Transverse colon (tissue), 4 donors: ENCODE data around the gene TJP3. TPM values are rescaled to one million over a fixed set of nuclear protein-coding genes. Genes with fewer than 3 reads are reported as not detected.
"Not testable (repeated sequence)": the region's sequence is repeated elsewhere in the genome, so short reads cannot be mapped to it uniquely, and the experiment has no call there.

Experiments
- DNase-seq: peaks from one replicate; pipeline ENCODE4 v3.0.0-alpha.2; 2019
- H3K27ac ChIP-seq, 4 donors: fragments of 200-600 bp; sonication (generic); 2 replicates each; pipeline ENCODE4 v1.5.1; 2016 to 2018; ENCODE audit warnings: inconsistent platforms in 4 of 4
- H3K27me3 ChIP-seq: fragments of 200-600 bp; sonication (generic); 2 replicates; pipeline ENCODE4 v1.5.1; 2017; ENCODE audit warnings: inconsistent platforms
- H3K36me3 ChIP-seq, 4 donors: fragments of 200-600 bp; sonication (generic); 2 replicates each; pipeline ENCODE4 v1.5.1; 2017 to 2019; ENCODE audit warnings: inconsistent platforms in 4 of 4
- H3K4me1 ChIP-seq, 4 donors: fragments of 200-600 bp; sonication (generic); 2 replicates each; pipeline ENCODE4 v1.5.1; 2017 to 2020; ENCODE audit warnings: inconsistent platforms in 4 of 4
- H3K4me3 ChIP-seq, 4 donors: fragments of 200-600 bp; sonication (generic); 1 replicate in 1 of 4; 2 replicates in 3 of 4; pipeline versions ENCODE4 v1.5.1 to v1.6.1; 2017 to 2019; ENCODE audit warnings: inconsistent platforms in 4 of 4
- H3K9me3 ChIP-seq, 2 donors: fragments of 200-600 bp; sonication (generic); 2 replicates each; pipeline ENCODE4 v1.5.1; 2017 to 2019; ENCODE audit warnings: inconsistent platforms in 2 of 2
- EP300 ChIP-seq: sonication (generic); formaldehyde crosslinking; IDR thresholded peaks from one replicate; pipeline ENCODE4 v1.6.1; 2017; ENCODE audit warnings: antibody characterized with exemption, low read depth
- POLR2A ChIP-seq: fragments of 450-650 bp; IDR thresholded peaks from one replicate; pipeline ENCODE4 v1.6.1; 2016; ENCODE audit warnings: antibody characterized with exemption, mild to moderate bottlenecking, moderate library complexity
- POLR2AphosphoS5 ChIP-seq, 3 donors: sonication (generic); formaldehyde crosslinking; IDR thresholded peaks; one replicate each; pipeline ENCODE4 v1.6.1; 2016; ENCODE audit warnings: antibody characterized with exemption in 3 of 3
- WGBS, 2 donors: methylation state at CpG; one replicate each; pipeline ENCODE4 v1.1.5; 2018; ENCODE audit warnings: low coverage in 1 of 2; 5-methylcytosine and 5-hydroxymethylcytosine counted together
- in situ Hi-C, 4 donors: fragments of 200-750 bp; cut with MboI; loops; one replicate each; pipeline versions ENCODE4 v1.15.0 to v1.15.1; 2017; ENCODE audit warnings: low sequenced_read_pairs in 3 of 4, low pct_ligation_motif_present in 1 of 4, low pct_unique_long_range_greater_than_20kb in 1 of 4
- intact Hi-C: fragments of 100-400 bp; cut with DNase I; formaldehyde crosslinking; loops from one replicate; pipeline ENCODE4 v1.15.1; 2023; ENCODE audit warnings: low total_unique reads
- total RNA-seq, 4 donors: library from RNA; depleted of rRNA; stranded (reverse); fragments of >200 nt; gene quantifications; one replicate each; pipeline ENCODE4 v1.1.0, GENCODE V29; 2016
- TF ChIP-seq, protein P1 (sequence below), 5 experiments: fragments of 200-600 bp in 3 of 5; fragments of 450-650 bp in 2 of 5; sonication (generic) in 3 of 5; IDR thresholded peaks; 1 replicate in 2 of 5; 2 replicates in 3 of 5; pipeline ENCODE4 v1.5.1; 2016 to 2017; ENCODE audit warnings: antibody characterized with exemption in 5 of 5, inconsistent platforms in 3 of 5, mild to moderate bottlenecking in 2 of 5, moderate library complexity in 1 of 5

The TJP3 gene
- total RNA-seq, 4 donors from 2014 or later = 234 to 894 (median 282) TPM

- WGBS, 2 donors = 78% methylated on average over 18 of the region's 19 CpGs; no CpG with 5 or more reads in 1 of the 2 donors
- Histone ChIP-seq H3K4me1 (peaks cover 16 to 31% (median 23%) of the 10 kb centered on the region in 4 donors), H3K4me3 (no peak overlapping the region), H3K9me3 (no peaks in the 10 kb centered on the region), H3K27ac (no peak overlapping the region), H3K36me3 (peaks cover 0 to 12% (median 5%) of the 10 kb centered on the region in 4 donors), H3K27me3 (no peaks in the 10 kb centered on the region)
- in situ Hi-C loops = loop anchor here in 1 of 4 donors (5.0 kb wide), 1 partner anchor 37 kb away; the partner anchor contains the start of gene PIP5K1C
- DNase-seq = no peak
- no peak for TF ChIP-seq POLR2AphosphoS5 (IDR thresholded peaks at IDR 0.05)
- no peak for TF ChIP-seq EP300
- TF ChIP-seq POLR2A = no peak
- TF ChIP-seq, protein P1, sequence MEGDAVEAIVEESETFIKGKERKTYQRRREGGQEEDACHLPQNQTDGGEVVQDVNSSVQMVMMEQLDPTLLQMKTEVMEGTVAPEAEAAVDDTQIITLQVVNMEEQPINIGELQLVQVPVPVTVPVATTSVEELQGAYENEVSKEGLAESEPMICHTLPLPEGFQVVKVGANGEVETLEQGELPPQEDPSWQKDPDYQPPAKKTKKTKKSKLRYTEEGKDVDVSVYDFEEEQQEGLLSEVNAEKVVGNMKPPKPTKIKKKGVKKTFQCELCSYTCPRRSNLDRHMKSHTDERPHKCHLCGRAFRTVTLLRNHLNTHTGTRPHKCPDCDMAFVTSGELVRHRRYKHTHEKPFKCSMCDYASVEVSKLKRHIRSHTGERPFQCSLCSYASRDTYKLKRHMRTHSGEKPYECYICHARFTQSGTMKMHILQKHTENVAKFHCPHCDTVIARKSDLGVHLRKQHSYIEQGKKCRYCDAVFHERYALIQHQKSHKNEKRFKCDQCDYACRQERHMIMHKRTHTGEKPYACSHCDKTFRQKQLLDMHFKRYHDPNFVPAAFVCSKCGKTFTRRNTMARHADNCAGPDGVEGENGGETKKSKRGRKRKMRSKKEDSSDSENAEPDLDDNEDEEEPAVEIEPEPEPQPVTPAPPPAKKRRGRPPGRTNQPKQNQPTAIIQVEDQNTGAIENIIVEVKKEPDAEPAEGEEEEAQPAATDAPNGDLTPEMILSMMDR (IDR thresholded peaks at IDR 0.05) = no peak
- intact Hi-C loops = no loop called here
Observed at GRCh38 chr19:3664879-3665642, 43.1 kb upstream of the TJP3 start.

GRCh38 chr19:3665681-3666544, 42.3 kb upstream of the TJP3 start:
- in situ Hi-C loops = no loop called here
- H3K27ac ChIP-seq = peak overlapping the region in 3 of 4 donors; percentile 14 to 34 (median 19)

DNA sequence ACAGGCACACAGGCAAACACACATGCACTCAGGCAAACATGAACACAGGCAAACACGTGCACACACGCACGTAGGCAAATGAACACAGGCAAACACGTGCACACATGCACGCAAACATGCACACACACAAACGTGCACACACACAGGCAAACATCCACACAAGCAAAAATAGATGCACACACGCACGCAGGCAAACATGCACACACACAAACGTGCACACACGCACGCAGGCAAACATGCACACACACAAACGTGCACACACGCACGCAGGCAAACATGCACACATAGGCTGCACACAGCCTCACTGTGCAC, 41.7 kb upstream of the TJP3 start:
- H3K27me3 ChIP-seq, H3K36me3 ChIP-seq, H3K27ac ChIP-seq, DNase-seq, intact Hi-C loops, H3K4me3 ChIP-seq, in situ Hi-C loops, H3K9me3 ChIP-seq: not testable (repeated sequence)
- H3K4me1 ChIP-seq = peaks cover 20 to 44% (median 31%) of the 10 kb centered on the region in 4 donors
- 90 to 96% methylated on average over 5 to 14 of the region's 14 CpGs for WGBS, 2 donors

More at GRCh38 chr19:3665681-3666544, 42.3 kb upstream of the TJP3 start:
- TF ChIP-seq, protein P1 (IDR thresholded peaks at IDR 0.05) = peak; percentile 97 to 99 (median 99)
- TF ChIP-seq POLR2AphosphoS5 (IDR thresholded peaks at IDR 0.05) (no peak), EP300 (no peak), POLR2A (no peak)
- H3K36me3 ChIP-seq = peaks cover 0 to 12% (median 5%) of the 10 kb centered on the region in 4 donors
- H3K4me1 ChIP-seq = peaks cover 16 to 38% (median 26%) of the 10 kb centered on the region in 4 donors
- DNase-seq = peak; percentile 70
- no peak overlapping the region for H3K4me3 ChIP-seq
- intact Hi-C loops = no loop called here
- 36% methylated on average over 23 of the region's 40 CpGs; no CpG with 5 or more reads in 1 of the 2 donors for WGBS, 2 donors
- H3K9me3 ChIP-seq = no peaks in the 10 kb centered on the region
- H3K27me3 ChIP-seq = no peaks in the 10 kb centered on the region

DNA sequence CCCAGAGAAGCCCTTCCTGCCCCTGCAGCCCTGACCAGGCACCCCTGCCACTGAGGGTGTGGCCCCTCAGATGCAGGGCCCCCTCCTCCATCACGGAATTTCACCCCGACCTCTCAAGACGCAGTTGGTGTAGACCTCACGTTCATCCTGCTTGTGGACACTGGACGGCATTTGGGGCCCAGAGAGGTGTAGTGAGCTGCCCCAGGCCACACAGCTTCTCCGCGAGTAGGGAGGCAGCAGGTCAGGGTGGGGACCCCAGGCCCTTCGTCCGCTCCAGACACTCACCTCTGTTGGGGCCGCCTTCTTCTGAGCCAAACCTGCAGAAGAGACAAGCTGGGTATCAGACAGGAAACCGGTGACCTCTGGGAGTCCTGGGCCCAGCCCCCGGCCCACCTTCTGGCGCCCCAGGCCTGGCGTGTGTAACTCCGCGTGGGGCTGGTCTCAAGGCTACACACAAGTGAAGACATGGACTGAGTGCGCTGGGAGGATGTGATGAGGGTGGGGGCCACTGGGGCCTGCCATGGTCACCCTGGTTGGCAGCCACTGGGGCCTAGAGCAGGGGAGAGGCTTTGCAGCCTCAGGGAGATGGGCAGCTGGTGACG, 41.0 kb upstream of the TJP3 start:
- in situ Hi-C loops = no loop called here
- peaks cover 27 to 50% (median 37%) of the 10 kb centered on the region in 4 donors for H3K4me1 ChIP-seq
- TF ChIP-seq EP300 (no peak), POLR2AphosphoS5 (IDR thresholded peaks at IDR 0.05) (no peak), POLR2A (no peak)
- TF ChIP-seq, protein P1 (IDR thresholded peaks at IDR 0.05) = no peak
- intact Hi-C loops = no loop called here
- H3K4me3 ChIP-seq = no peak overlapping the region
- WGBS, 2 donors = 88% methylated on average over 12 of the region's 18 CpGs; no CpG with 5 or more reads in 1 of the 2 donors
- DNase-seq = no peak
- peak overlapping the region; percentile 92 to 96 (median 94) for H3K27ac ChIP-seq
- no peaks in the 10 kb centered on the region for H3K9me3 ChIP-seq
- H3K27me3 ChIP-seq = no peaks in the 10 kb centered on the region
- peaks cover 0 to 7% (median 0%) of the 10 kb centered on the region in 4 donors for H3K36me3 ChIP-seq
